ENCODE results near the gene LAIR2.
A peak's percentile ranks its signal among the peaks of the same experiment; 100 is the strongest.

LAIR2 gene

GRCh38 chr19:54478677-54479266 lies 23.9 kb upstream of the LAIR2 start:
- Histone ChIP-seq H3K36me3 (ENCODE audit: control insufficient read depth, insufficient read depth, low read length) (no peaks in the 10 kb centered on the region), H3K79me2 (ENCODE audit: control insufficient read depth, insufficient read depth, low read length) (no peaks in the 10 kb centered on the region), H3K56ac (ENCODE audit: low read length) (no peak overlapping the region), H3K27me3 (ENCODE audit: insufficient read depth, low read length, poor library complexity) (no peaks in the 10 kb centered on the region), H3K27ac (ENCODE audit: low read depth, low read length) (no peak overlapping the region), H2BK120ac (ENCODE audit: low read depth, low read length) (no peak overlapping the region), H4K5ac (ENCODE audit: low read length) (no peak overlapping the region), H3K18ac (ENCODE audit: low read length) (no peak overlapping the region), H3K4me2 (ENCODE audit: low read length) (no peak overlapping the region), H2AK5ac (ENCODE audit: low read length) (no peak overlapping the region), H3K4ac (ENCODE audit: low read depth, low read length) (no peak overlapping the region), H4K8ac (ENCODE audit: low read depth, low read length) (no peak overlapping the region), H3K9ac (ENCODE audit: low read length) (no peak overlapping the region), H3K23ac (ENCODE audit: low read length) (no peak overlapping the region), H2BK15ac (replicated peaks; ENCODE audit: low read depth) (no peak overlapping the region), H3K4me1 (ENCODE audit: control insufficient read depth, low read depth, low read length) (no peaks in the 10 kb centered on the region), H3K79me1 (ENCODE audit: low read length) (no peaks in the 10 kb centered on the region), H3K4me3 (ENCODE audit: low read length) (no peak overlapping the region), H2BK5ac (ENCODE audit: low read length) (no peak overlapping the region)
- no CpG with 5 or more reads among the region's 10 CpGs for WGBS (ENCODE audit: extremely low coverage, insufficient coverage, low lambda C conversion rate)
- peak; percentile 85 for DNase-seq

GRCh38 chr19:54480051-54480450 lies 22.6 kb upstream of the LAIR2 start:
- Histone ChIP-seq H3K79me1 (ENCODE audit: low read length) (no peaks in the 10 kb centered on the region), H2BK15ac (replicated peaks; ENCODE audit: low read depth) (no peak overlapping the region), H3K27me3 (ENCODE audit: insufficient read depth, low read length, poor library complexity) (no peaks in the 10 kb centered on the region), H3K36me3 (ENCODE audit: control insufficient read depth, insufficient read depth, low read length) (no peaks in the 10 kb centered on the region), H4K5ac (ENCODE audit: low read length) (no peak overlapping the region), H3K4me2 (ENCODE audit: low read length) (no peak overlapping the region), H3K23ac (ENCODE audit: low read length) (no peak overlapping the region), H3K18ac (ENCODE audit: low read length) (no peak overlapping the region), H3K56ac (ENCODE audit: low read length) (no peak overlapping the region), H3K79me2 (ENCODE audit: control insufficient read depth, insufficient read depth, low read length) (no peaks in the 10 kb centered on the region), H2BK120ac (ENCODE audit: low read depth, low read length) (no peak overlapping the region), H3K4me3 (ENCODE audit: low read length) (no peak overlapping the region), H3K9ac (ENCODE audit: low read length) (no peak overlapping the region), H3K4me1 (ENCODE audit: control insufficient read depth, low read depth, low read length) (no peaks in the 10 kb centered on the region), H2BK5ac (ENCODE audit: low read length) (no peak overlapping the region), H3K4ac (ENCODE audit: low read depth, low read length) (no peak overlapping the region), H2AK5ac (ENCODE audit: low read length) (no peak overlapping the region), H4K8ac (ENCODE audit: low read depth, low read length) (no peak overlapping the region), H3K27ac (ENCODE audit: low read depth, low read length) (no peak overlapping the region)
- no peak for DNase-seq
- WGBS (ENCODE audit: extremely low coverage, insufficient coverage, low lambda C conversion rate): 100% methylated on average over 1 of the region's 2 CpGs

- H3K27ac ChIP-seq (ENCODE audit: low read depth, low read length): no peak overlapping the region
- H3K4me2 ChIP-seq (ENCODE audit: low read length): no peak overlapping the region
- no peak overlapping the region for H3K23ac ChIP-seq (ENCODE audit: low read length)
- H3K56ac ChIP-seq (ENCODE audit: low read length): no peak overlapping the region
- no peaks in the 10 kb centered on the region for H3K79me2 ChIP-seq (ENCODE audit: control insufficient read depth, insufficient read depth, low read length)
- H3K4ac ChIP-seq (ENCODE audit: low read depth, low read length): no peak overlapping the region
- no CpG with 5 or more reads among the region's 16 CpGs for WGBS (ENCODE audit: extremely low coverage, insufficient coverage, low lambda C conversion rate)
- H3K9ac ChIP-seq (ENCODE audit: low read length): no peak overlapping the region
- H3K79me1 ChIP-seq (ENCODE audit: low read length): no peaks in the 10 kb centered on the region
- H3K27me3 ChIP-seq (ENCODE audit: insufficient read depth, low read length, poor library complexity): no peaks in the 10 kb centered on the region
- peak; percentile 77 for DNase-seq
- H2BK5ac ChIP-seq (ENCODE audit: low read length): no peak overlapping the region
- H2BK120ac ChIP-seq (ENCODE audit: low read depth, low read length): no peak overlapping the region
- H4K8ac ChIP-seq (ENCODE audit: low read depth, low read length): no peak overlapping the region
- no peak overlapping the region for H2AK5ac ChIP-seq (ENCODE audit: low read length)
- H3K18ac ChIP-seq (ENCODE audit: low read length): no peak overlapping the region
- H4K5ac ChIP-seq (ENCODE audit: low read length): no peak overlapping the region
- H3K4me1 ChIP-seq (ENCODE audit: control insufficient read depth, low read depth, low read length): no peaks in the 10 kb centered on the region
- no peaks in the 10 kb centered on the region for H3K36me3 ChIP-seq (ENCODE audit: control insufficient read depth, insufficient read depth, low read length)
- no peak overlapping the region for H2BK15ac ChIP-seq (replicated peaks; ENCODE audit: low read depth)
- H3K4me3 ChIP-seq (ENCODE audit: low read length): no peak overlapping the region
These were observed 21.2 kb upstream of the LAIR2 start for GRCh38 chr19:54481326-54481930.

GRCh38 chr19:54482889-54483288 lies 19.7 kb upstream of the LAIR2 start:
- Histone ChIP-seq H2BK15ac (replicated peaks; ENCODE audit: low read depth) (no peak overlapping the region), H3K27ac (ENCODE audit: low read depth, low read length) (no peak overlapping the region), H3K79me2 (ENCODE audit: control insufficient read depth, insufficient read depth, low read length) (no peaks in the 10 kb centered on the region), H3K4me1 (ENCODE audit: control insufficient read depth, low read depth, low read length) (no peaks in the 10 kb centered on the region), H3K4me2 (ENCODE audit: low read length) (no peak overlapping the region), H3K36me3 (ENCODE audit: control insufficient read depth, insufficient read depth, low read length) (no peaks in the 10 kb centered on the region), H2BK120ac (ENCODE audit: low read depth, low read length) (no peak overlapping the region), H3K27me3 (ENCODE audit: insufficient read depth, low read length, poor library complexity) (no peaks in the 10 kb centered on the region), H3K4me3 (ENCODE audit: low read length) (no peak overlapping the region), H3K23ac (ENCODE audit: low read length) (no peak overlapping the region), H4K5ac (ENCODE audit: low read length) (no peak overlapping the region), H3K4ac (ENCODE audit: low read depth, low read length) (no peak overlapping the region), H4K8ac (ENCODE audit: low read depth, low read length) (no peak overlapping the region), H2AK5ac (ENCODE audit: low read length) (no peak overlapping the region), H3K79me1 (ENCODE audit: low read length) (no peaks in the 10 kb centered on the region), H3K18ac (ENCODE audit: low read length) (no peak overlapping the region), H3K9ac (ENCODE audit: low read length) (no peak overlapping the region), H3K56ac (ENCODE audit: low read length) (no peak overlapping the region), H2BK5ac (ENCODE audit: low read length) (no peak overlapping the region)
- WGBS (ENCODE audit: extremely low coverage, insufficient coverage, low lambda C conversion rate): no CpG with 5 or more reads among the region's 3 CpGs
- DNase-seq: no peak

GRCh38 chr19:54484451-54484850 lies 18.2 kb upstream of the LAIR2 start:
- Histone ChIP-seq H3K27me3 (ENCODE audit: insufficient read depth, low read length, poor library complexity) (no peaks in the 10 kb centered on the region), H3K18ac (ENCODE audit: low read length) (no peak overlapping the region), H4K5ac (ENCODE audit: low read length) (no peak overlapping the region), H2BK15ac (replicated peaks; ENCODE audit: low read depth) (no peak overlapping the region), H3K4me1 (ENCODE audit: control insufficient read depth, low read depth, low read length) (no peaks in the 10 kb centered on the region), H4K8ac (ENCODE audit: low read depth, low read length) (no peak overlapping the region), H3K79me1 (ENCODE audit: low read length) (no peaks in the 10 kb centered on the region), H3K79me2 (ENCODE audit: control insufficient read depth, insufficient read depth, low read length) (no peaks in the 10 kb centered on the region), H3K4me2 (ENCODE audit: low read length) (no peak overlapping the region), H2BK120ac (ENCODE audit: low read depth, low read length) (no peak overlapping the region), H3K23ac (ENCODE audit: low read length) (no peak overlapping the region), H3K4me3 (ENCODE audit: low read length) (no peak overlapping the region), H3K56ac (ENCODE audit: low read length) (no peak overlapping the region), H2AK5ac (ENCODE audit: low read length) (no peak overlapping the region), H3K36me3 (ENCODE audit: control insufficient read depth, insufficient read depth, low read length) (no peaks in the 10 kb centered on the region), H3K9ac (ENCODE audit: low read length) (no peak overlapping the region), H2BK5ac (ENCODE audit: low read length) (no peak overlapping the region), H3K27ac (ENCODE audit: low read depth, low read length) (no peak overlapping the region), H3K4ac (ENCODE audit: low read depth, low read length) (no peak overlapping the region)
- no peak for DNase-seq
- no CpG with 5 or more reads among the region's 10 CpGs for WGBS (ENCODE audit: extremely low coverage, insufficient coverage, low lambda C conversion rate)

- Histone ChIP-seq H3K4me2 (ENCODE audit: low read length) (no peak overlapping the region), H3K23ac (ENCODE audit: low read length) (no peak overlapping the region), H3K36me3 (ENCODE audit: control insufficient read depth, insufficient read depth, low read length) (no peaks in the 10 kb centered on the region), H3K56ac (ENCODE audit: low read length) (no peak overlapping the region), H3K27ac (ENCODE audit: low read depth, low read length) (no peak overlapping the region), H3K4ac (ENCODE audit: low read depth, low read length) (no peak overlapping the region), H2BK120ac (ENCODE audit: low read depth, low read length) (no peak overlapping the region), H3K4me1 (ENCODE audit: control insufficient read depth, low read depth, low read length) (no peaks in the 10 kb centered on the region), H3K4me3 (ENCODE audit: low read length) (no peak overlapping the region), H4K5ac (ENCODE audit: low read length) (no peak overlapping the region), H2BK5ac (ENCODE audit: low read length) (no peak overlapping the region), H4K8ac (ENCODE audit: low read depth, low read length) (no peak overlapping the region), H3K18ac (ENCODE audit: low read length) (no peak overlapping the region), H2AK5ac (ENCODE audit: low read length) (no peak overlapping the region), H2BK15ac (replicated peaks; ENCODE audit: low read depth) (no peak overlapping the region), H3K79me1 (ENCODE audit: low read length) (no peaks in the 10 kb centered on the region), H3K27me3 (ENCODE audit: insufficient read depth, low read length, poor library complexity) (no peaks in the 10 kb centered on the region), H3K9ac (ENCODE audit: low read length) (no peak overlapping the region), H3K79me2 (ENCODE audit: control insufficient read depth, insufficient read depth, low read length) (no peaks in the 10 kb centered on the region)
- no peak for DNase-seq
- WGBS (ENCODE audit: extremely low coverage, insufficient coverage, low lambda C conversion rate): no CpG with 5 or more reads among the region's 5 CpGs
These were observed 16.8 kb upstream of the LAIR2 start for GRCh38 chr19:54485851-54486250.

Measured in mesendoderm (in vitro differentiated cells).